H1 (cell line): ENCODE data around the gene ZBTB46. TPM values are rescaled to one million over a fixed set of nuclear protein-coding genes. Genes with fewer than 3 reads are reported as not detected.

Experiments used
- CEBPB ChIP-seq: IDR thresholded peaks from 2 replicates; pipeline ENCODE4 v1.6.1; 2012; ENCODE audit warnings: low read depth, low read length
- GABPA ChIP-seq: IDR thresholded peaks from 2 replicates; pipeline ENCODE4 v1.6.1; 2011; ENCODE audit warnings: mild to moderate bottlenecking, low read length, moderate library complexity, borderline replicate concordance; ENCODE audit not compliant: insufficient read depth
- PHF8 ChIP-seq: fragments of 200-600 bp; sonication (generic); conservative IDR thresholded peaks from 2 replicates; pipeline ENCODE4 v1.7.1; 2012; ENCODE audit warnings: low read depth, mild to moderate bottlenecking, inconsistent platforms, low read length, moderate library complexity
- RXRA ChIP-seq: IDR thresholded peaks from 2 replicates; pipeline ENCODE4 v1.6.1; 2011; ENCODE audit warnings: low read depth, mild to moderate bottlenecking, low read length, moderate library complexity; ENCODE audit not compliant: insufficient read depth
- TAF7 ChIP-seq: optimal IDR thresholded peaks from 2 replicates; pipeline ENCODE3; 2011; ENCODE audit warnings: low read depth, mild to moderate bottlenecking, inconsistent platforms, low read length, moderate library complexity, borderline replicate concordance
- YY1 ChIP-seq: IDR thresholded peaks from 2 replicates; pipeline ENCODE4 v1.6.1; 2011; ENCODE audit warnings: low read depth, mild to moderate bottlenecking, low read length
- polyA plus RNA-seq, 7 experiments: library from polyadenylated mRNA; depleted of rRNA in 3 of 7; stranded (reverse) in 5 of 7; unstranded in 2 of 7; fragments of >200 nt in 5 of 7; fragments of 200-250 nt in 2 of 7; gene quantifications; 1 replicate in 5 of 7; 2 replicates in 1 of 7; 4 replicates in 1 of 7; pipeline versions ENCODE4 v1.2.1 to v1.2.3, GENCODE V29; 2011 to 2013; ENCODE audit warnings: missing spikeins in 2 of 7, mixed read lengths in 2 of 7
- total RNA-seq: library from RNA; stranded (reverse); fragmentation: NEBNext Ultra II Directional; extraction: Animal tissue kit (Norgen Biotek cat#: 25700); gene quantifications from 2 replicates; pipeline ENCODE4 v1.2.1, GENCODE V29; 2021
- TF ChIP-seq, protein P1 (sequence below): IDR thresholded peaks from 2 replicates; pipeline ENCODE4 v1.6.1; 2011; ENCODE audit warnings: low read depth, mild to moderate bottlenecking, low read length; ENCODE audit not compliant: insufficient read depth
- TF ChIP-seq, protein P2 (sequence below): fragments of 300-600 bp; sonication (generic); IDR thresholded peaks from 2 replicates; pipeline ENCODE4 v1.7.1; 2012; ENCODE audit warnings: low read length, moderate library complexity, mild to moderate bottlenecking, inconsistent platforms; ENCODE audit not compliant: insufficient replicate concordance

Gene ZBTB46
- total and polyA plus RNA-seq, 2 of the 8 experiments (the other 6 are each of a cell fraction or from before 2014, with no cell fraction given): 6.4 to 22.4 TPM

DNA sequence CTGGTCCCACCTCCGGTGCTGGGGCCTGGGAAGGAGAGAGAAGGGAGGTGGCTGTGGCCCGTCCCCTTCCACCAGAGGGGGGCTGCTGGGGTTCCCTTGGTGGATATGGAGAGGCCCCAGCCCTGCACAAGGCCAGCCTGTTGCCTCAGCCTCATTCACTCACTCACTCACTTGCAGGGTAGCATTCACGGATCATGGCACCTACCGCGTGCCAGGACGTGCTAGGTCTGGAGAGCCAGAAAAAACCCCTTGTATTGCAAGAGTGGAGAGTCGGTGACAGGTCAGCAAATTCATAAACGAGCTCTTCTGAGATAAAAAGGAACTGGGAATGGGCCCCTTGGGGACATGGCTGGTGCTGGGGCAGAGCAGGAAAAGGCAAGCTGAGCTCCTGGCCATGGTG, 6.4 kb upstream of the ZBTB46 start (continued):
- no peak for TF ChIP-seq RXRA
- TF ChIP-seq, protein P1, sequence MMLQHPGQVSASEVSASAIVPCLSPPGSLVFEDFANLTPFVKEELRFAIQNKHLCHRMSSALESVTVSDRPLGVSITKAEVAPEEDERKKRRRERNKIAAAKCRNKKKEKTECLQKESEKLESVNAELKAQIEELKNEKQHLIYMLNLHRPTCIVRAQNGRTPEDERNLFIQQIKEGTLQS: no peak
- no peak for TF ChIP-seq TAF7
- no peak for TF ChIP-seq CEBPB
- TF ChIP-seq GABPA: no peak
- TF ChIP-seq PHF8: no peak
- no peak for TF ChIP-seq YY1
- TF ChIP-seq, protein P2, sequence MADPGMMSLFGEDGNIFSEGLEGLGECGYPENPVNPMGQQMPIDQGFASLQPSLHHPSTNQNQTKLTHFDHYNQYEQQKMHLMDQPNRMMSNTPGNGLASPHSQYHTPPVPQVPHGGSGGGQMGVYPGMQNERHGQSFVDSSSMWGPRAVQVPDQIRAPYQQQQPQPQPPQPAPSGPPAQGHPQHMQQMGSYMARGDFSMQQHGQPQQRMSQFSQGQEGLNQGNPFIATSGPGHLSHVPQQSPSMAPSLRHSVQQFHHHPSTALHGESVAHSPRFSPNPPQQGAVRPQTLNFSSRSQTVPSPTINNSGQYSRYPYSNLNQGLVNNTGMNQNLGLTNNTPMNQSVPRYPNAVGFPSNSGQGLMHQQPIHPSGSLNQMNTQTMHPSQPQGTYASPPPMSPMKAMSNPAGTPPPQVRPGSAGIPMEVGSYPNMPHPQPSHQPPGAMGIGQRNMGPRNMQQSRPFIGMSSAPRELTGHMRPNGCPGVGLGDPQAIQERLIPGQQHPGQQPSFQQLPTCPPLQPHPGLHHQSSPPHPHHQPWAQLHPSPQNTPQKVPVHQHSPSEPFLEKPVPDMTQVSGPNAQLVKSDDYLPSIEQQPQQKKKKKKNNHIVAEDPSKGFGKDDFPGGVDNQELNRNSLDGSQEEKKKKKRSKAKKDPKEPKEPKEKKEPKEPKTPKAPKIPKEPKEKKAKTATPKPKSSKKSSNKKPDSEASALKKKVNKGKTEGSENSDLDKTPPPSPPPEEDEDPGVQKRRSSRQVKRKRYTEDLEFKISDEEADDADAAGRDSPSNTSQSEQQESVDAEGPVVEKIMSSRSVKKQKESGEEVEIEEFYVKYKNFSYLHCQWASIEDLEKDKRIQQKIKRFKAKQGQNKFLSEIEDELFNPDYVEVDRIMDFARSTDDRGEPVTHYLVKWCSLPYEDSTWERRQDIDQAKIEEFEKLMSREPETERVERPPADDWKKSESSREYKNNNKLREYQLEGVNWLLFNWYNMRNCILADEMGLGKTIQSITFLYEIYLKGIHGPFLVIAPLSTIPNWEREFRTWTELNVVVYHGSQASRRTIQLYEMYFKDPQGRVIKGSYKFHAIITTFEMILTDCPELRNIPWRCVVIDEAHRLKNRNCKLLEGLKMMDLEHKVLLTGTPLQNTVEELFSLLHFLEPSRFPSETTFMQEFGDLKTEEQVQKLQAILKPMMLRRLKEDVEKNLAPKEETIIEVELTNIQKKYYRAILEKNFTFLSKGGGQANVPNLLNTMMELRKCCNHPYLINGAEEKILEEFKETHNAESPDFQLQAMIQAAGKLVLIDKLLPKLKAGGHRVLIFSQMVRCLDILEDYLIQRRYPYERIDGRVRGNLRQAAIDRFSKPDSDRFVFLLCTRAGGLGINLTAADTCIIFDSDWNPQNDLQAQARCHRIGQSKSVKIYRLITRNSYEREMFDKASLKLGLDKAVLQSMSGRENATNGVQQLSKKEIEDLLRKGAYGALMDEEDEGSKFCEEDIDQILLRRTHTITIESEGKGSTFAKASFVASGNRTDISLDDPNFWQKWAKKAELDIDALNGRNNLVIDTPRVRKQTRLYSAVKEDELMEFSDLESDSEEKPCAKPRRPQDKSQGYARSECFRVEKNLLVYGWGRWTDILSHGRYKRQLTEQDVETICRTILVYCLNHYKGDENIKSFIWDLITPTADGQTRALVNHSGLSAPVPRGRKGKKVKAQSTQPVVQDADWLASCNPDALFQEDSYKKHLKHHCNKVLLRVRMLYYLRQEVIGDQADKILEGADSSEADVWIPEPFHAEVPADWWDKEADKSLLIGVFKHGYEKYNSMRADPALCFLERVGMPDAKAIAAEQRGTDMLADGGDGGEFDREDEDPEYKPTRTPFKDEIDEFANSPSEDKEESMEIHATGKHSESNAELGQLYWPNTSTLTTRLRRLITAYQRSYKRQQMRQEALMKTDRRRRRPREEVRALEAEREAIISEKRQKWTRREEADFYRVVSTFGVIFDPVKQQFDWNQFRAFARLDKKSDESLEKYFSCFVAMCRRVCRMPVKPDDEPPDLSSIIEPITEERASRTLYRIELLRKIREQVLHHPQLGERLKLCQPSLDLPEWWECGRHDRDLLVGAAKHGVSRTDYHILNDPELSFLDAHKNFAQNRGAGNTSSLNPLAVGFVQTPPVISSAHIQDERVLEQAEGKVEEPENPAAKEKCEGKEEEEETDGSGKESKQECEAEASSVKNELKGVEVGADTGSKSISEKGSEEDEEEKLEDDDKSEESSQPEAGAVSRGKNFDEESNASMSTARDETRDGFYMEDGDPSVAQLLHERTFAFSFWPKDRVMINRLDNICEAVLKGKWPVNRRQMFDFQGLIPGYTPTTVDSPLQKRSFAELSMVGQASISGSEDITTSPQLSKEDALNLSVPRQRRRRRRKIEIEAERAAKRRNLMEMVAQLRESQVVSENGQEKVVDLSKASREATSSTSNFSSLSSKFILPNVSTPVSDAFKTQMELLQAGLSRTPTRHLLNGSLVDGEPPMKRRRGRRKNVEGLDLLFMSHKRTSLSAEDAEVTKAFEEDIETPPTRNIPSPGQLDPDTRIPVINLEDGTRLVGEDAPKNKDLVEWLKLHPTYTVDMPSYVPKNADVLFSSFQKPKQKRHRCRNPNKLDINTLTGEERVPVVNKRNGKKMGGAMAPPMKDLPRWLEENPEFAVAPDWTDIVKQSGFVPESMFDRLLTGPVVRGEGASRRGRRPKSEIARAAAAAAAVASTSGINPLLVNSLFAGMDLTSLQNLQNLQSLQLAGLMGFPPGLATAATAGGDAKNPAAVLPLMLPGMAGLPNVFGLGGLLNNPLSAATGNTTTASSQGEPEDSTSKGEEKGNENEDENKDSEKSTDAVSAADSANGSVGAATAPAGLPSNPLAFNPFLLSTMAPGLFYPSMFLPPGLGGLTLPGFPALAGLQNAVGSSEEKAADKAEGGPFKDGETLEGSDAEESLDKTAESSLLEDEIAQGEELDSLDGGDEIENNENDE: no peak
- TF ChIP-seq, all 59 proteins: peak for 0
